Right atrium auricular region (tissue), 2 donors: ENCODE measurements around the gene BTF3L4. TPM values are rescaled to one million over a fixed set of nuclear protein-coding genes. Genes with fewer than 3 reads are reported as not detected.
"Not testable (repeated sequence)": the region's sequence is repeated elsewhere in the genome, so short reads cannot be mapped to it uniquely, and the experiment has no call there.

Experiments
- DNase-seq: peaks from one replicate; pipeline ENCODE4 v3.0.0-alpha.2; 2019; ENCODE audit warnings: low spot score
- H3K27ac ChIP-seq, 2 donors: fragments of 200-600 bp; sonication (generic); 1 replicate in 1 of 2; 2 replicates in 1 of 2; pipeline ENCODE4 v1.5.1; 2016 to 2019
- H3K27me3 ChIP-seq, 2 donors: fragments of 200-600 bp; sonication (generic); one replicate each; pipeline versions ENCODE4 v1.5.1 to v1.6.0; 2017 to 2019
- H3K36me3 ChIP-seq: fragments of 200-600 bp; sonication (generic); one replicate; pipeline ENCODE4 v1.5.1; 2016
- H3K4me1 ChIP-seq, 2 donors: fragments of 200-600 bp; sonication (generic); one replicate each; pipeline versions ENCODE4 v1.5.1 to v1.6.0; 2017 to 2019
- H3K4me3 ChIP-seq, 2 donors: fragments of 200-600 bp; sonication (generic); 1 replicate in 1 of 2; 2 replicates in 1 of 2; pipeline ENCODE4 v1.5.1; 2017 to 2019; ENCODE audit warnings: mild to moderate bottlenecking in 1 of 2, moderate library complexity in 1 of 2
- H3K9me3 ChIP-seq, 2 donors: fragments of 200-600 bp; sonication (generic); one replicate each; pipeline ENCODE4 v1.5.1; 2019
- total RNA-seq, 2 donors: library from RNA; depleted of rRNA; stranded (reverse); fragments of >200 nt; gene quantifications; one replicate each; pipeline ENCODE4 v1.1.0, GENCODE V29; 2016
- TF ChIP-seq, protein P1 (sequence below), 2 donors: fragments of 200-600 bp; sonication (generic); IDR thresholded peaks; one replicate each; pipeline ENCODE4 v1.5.1; 2019; ENCODE audit warnings: antibody characterized with exemption in 2 of 2

The BTF3L4 gene
- total RNA-seq, 2 donors from 2014 or later, result 37.9 to 38.9 TPM

DNA sequence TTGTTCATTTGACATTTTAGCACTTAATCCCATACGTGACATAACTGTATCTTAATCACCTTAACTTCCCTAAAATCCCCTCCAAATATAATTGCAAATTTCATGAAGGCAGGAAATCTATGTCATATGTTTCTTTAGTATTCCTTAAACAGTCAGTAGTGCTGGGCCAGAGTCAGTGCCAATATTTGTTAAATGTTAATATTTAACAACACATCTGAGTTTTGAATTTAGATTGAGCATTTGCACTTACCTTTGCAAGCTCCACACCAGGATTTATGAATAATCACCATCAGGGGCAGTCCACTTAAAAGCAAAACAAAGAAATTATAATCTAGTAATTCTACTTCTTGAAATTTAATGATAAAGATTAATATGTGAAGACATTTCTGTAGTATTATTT, 27.8 kb upstream of the BTF3L4 start:
- H3K27me3 ChIP-seq, result no peaks in the 10 kb centered on the region
- no peak overlapping the region for H3K27ac ChIP-seq
- TF ChIP-seq, protein P1, sequence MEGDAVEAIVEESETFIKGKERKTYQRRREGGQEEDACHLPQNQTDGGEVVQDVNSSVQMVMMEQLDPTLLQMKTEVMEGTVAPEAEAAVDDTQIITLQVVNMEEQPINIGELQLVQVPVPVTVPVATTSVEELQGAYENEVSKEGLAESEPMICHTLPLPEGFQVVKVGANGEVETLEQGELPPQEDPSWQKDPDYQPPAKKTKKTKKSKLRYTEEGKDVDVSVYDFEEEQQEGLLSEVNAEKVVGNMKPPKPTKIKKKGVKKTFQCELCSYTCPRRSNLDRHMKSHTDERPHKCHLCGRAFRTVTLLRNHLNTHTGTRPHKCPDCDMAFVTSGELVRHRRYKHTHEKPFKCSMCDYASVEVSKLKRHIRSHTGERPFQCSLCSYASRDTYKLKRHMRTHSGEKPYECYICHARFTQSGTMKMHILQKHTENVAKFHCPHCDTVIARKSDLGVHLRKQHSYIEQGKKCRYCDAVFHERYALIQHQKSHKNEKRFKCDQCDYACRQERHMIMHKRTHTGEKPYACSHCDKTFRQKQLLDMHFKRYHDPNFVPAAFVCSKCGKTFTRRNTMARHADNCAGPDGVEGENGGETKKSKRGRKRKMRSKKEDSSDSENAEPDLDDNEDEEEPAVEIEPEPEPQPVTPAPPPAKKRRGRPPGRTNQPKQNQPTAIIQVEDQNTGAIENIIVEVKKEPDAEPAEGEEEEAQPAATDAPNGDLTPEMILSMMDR (IDR thresholded peaks at IDR 0.05), result no peak
- H3K9me3 ChIP-seq, result no peaks in the 10 kb centered on the region
- no peak for DNase-seq
- H3K36me3 ChIP-seq, result peaks cover 24% of the 10 kb centered on the region
- H3K4me1 ChIP-seq, result peaks cover 0 to 17% of the 10 kb centered on the region in 2 donors
- no peak overlapping the region for H3K4me3 ChIP-seq

DNA sequence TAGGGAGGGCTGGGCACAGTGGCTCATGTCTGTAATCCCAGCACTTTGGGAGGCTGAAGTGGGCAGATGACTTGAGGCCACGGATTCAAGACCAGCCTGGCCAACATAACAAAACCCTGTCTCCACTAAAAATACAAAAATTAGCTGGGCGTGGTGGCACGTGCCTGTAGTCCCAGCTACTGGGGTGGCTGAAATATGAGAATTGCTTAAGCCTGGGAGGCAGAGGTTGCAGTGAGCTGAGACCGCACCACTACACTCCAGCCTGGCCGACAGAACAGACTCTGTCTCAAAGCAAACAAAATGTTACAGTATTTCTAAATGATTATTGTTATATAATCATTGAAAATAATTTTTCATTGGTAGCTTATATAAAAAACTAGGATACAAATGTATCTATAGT, 27.3 kb upstream of the BTF3L4 start:
- Histone ChIP-seq H3K36me3 (peaks cover 18% of the 10 kb centered on the region), H3K4me1 (peaks cover 0 to 17% of the 10 kb centered on the region in 2 donors)
- H3K27me3 ChIP-seq, H3K27ac ChIP-seq, H3K9me3 ChIP-seq, DNase-seq, H3K4me3 ChIP-seq: not testable (repeated sequence)

DNA sequence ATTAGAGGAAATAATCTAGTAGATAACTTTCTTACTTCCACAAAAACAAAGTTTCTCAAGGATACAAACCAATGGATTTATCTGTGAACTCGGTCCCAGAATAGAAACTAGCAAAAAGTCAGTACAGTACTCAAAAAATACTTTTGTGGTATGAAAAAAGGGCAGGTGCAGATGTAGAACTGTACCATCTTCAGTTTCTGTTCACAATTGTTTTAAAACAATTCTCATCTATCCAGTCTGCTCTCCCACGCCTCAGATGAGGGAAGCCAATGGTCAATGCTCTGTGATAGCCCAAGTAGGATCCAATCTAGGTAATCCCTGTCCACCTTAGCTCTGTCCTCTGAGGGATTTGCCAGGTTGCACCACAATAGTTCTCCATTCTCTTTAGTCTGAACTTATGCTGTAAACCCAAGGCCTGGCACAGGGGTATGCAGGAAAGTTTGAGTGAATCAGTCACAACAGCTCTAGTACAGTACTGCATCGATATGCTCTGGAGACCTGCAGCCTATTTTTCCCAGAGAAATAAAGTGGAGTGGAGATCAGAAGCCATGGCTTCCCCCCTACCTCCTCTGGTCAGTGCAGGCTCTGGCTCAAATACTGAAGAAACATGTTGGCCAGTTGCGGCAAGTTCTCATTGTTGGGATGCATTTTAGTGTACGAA, 23.8 kb upstream of the BTF3L4 start:
- H3K4me3 ChIP-seq, result peak overlapping the region; percentile 58 to 80
- H3K36me3 ChIP-seq, result no peaks in the 10 kb centered on the region
- TF ChIP-seq, protein P1 (IDR thresholded peaks at IDR 0.05), result no peak
- H3K27ac ChIP-seq, result peak overlapping the region in 1 of 2 donors; percentile 83
- H3K4me1 ChIP-seq, result peaks cover 0 to 17% of the 10 kb centered on the region in 2 donors
- no peaks in the 10 kb centered on the region for H3K9me3 ChIP-seq
- no peak for DNase-seq
- no peaks in the 10 kb centered on the region for H3K27me3 ChIP-seq

DNA sequence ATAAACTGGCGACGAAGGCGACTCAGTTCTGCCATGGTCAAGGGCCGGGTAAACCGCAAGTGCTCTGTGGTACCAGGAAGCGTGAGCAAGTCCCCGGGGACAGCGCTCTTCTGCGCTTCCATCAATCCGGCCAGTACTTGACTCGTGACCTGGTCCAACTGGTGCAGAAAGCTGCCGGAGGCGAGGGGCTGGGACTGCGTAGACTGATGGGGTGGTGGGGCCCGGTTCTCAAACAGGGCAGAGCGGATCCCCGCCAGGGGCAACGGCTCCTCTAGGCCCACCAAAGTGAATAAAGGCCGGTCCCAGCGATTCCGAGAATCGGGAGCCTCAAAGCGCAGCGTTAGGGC, 23.3 kb upstream of the BTF3L4 start:
- H3K27me3 ChIP-seq, result no peaks in the 10 kb centered on the region
- peak; percentile 59 for DNase-seq
- H3K4me1 ChIP-seq, result peaks cover 0 to 17% of the 10 kb centered on the region in 2 donors
- no peaks in the 10 kb centered on the region for H3K9me3 ChIP-seq
- H3K27ac ChIP-seq, result peak overlapping the region; percentile 81 to 83
- TF ChIP-seq, protein P1 (IDR thresholded peaks at IDR 0.05), result no peak
- H3K4me3 ChIP-seq, result peak overlapping the region; percentile 58 to 80
- H3K36me3 ChIP-seq, result no peaks in the 10 kb centered on the region

DNA sequence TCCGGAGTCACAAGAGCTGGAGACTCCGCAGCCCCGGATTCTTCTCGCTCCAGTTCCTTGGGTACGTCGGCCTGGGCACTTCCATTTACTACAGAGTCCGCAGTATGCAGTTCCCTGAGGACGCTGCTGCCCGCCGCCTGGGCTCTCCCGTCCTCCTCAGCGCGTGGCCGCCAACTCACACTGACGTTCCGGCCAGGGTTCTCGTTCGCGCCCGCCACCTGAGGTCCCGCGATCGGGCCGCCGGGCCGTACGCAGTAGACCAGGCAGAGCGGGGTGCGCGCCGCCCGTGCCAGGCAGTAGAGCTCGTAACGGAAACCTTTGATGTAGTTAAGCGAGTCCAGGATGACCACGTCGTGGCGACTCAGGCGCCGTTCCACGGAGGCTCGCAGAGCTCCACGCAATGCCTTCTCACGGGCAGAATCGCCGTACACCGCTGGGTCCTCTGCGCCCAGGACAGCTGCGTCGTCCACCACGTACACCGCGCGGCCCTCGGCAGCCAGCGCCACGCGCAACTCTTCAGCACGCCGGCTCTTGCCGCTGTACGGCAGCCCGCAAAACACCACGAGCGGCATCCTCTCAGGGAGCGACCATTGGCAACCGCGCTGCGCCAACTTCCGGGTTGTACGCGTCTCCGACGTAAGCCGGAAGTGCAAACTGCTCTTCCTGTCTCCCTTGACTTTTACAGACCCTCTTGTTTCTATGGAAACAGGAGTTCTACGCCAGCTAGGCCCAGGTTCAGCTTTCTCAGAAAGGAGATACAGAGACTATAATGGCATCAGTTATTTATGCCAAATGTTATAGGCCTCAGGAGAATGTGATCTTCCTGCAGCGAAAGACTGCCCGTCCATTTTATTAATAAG, 22.7 kb upstream of the BTF3L4 start, which contains the start of gene KTI12:
Gene KTI12 (minus strand): TSS at position 621 of the 860 bp plus-strand sequence. CDS start 49 bp downstream, at position 572.
- TF ChIP-seq, protein P1 (IDR thresholded peaks at IDR 0.05), result no peak

DNA sequence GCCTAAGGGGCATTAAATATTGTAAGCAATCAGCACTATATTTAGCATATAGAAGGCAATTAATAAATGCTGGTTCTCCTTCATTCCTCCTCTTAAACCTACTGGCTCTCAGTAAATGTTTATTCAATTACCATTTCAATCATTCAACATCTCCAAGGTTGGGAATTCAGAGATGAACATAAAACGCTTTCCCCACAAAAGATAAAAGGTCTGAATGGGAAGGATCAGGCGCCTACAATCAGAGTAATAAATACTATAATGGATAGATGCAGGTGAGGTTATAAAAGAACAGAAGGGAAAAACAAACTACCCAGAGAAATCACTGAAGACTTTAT, 22.1 kb upstream of the BTF3L4 start:
- no peaks in the 10 kb centered on the region for H3K9me3 ChIP-seq
- H3K4me3 ChIP-seq, result peak overlapping the region; percentile 58 to 80
- H3K27me3 ChIP-seq, result no peaks in the 10 kb centered on the region
- H3K4me1 ChIP-seq, result peaks cover 0 to 17% of the 10 kb centered on the region in 2 donors
- TF ChIP-seq, protein P1 (IDR thresholded peaks at IDR 0.05), result no peak
- DNase-seq, result no peak
- peaks cover under 1% of the 10 kb centered on the region for H3K36me3 ChIP-seq
- peak overlapping the region; percentile 81 to 83 for H3K27ac ChIP-seq

More for the DNA sequence above, 22.7 kb upstream of the BTF3L4 start, which contains the start of gene KTI12:
- Histone ChIP-seq H3K4me1 (peaks cover 0 to 17% of the 10 kb centered on the region in 2 donors), H3K9me3 (no peaks in the 10 kb centered on the region), H3K27ac (peak within 1 kb of the TSS; percentile 81 to 83), H3K27me3 (no peaks in the 10 kb centered on the region), H3K36me3 (no peaks in the 10 kb centered on the region), H3K4me3 (peak within 1 kb of the TSS; percentile 58 to 80)
- peak; percentile 85 for DNase-seq
